ENCODE data around the gene TCERG1L. TPM values are rescaled to one million over a fixed set of nuclear protein-coding genes. Genes with fewer than 3 reads are reported as not detected.

TCERG1L gene
- total RNA-seq, 1 donor from 2014 or later, result 0.46 TPM

- no peak for DNase-seq (ENCODE audit: low read depth)
- Histone ChIP-seq H3K27me3 (ENCODE audit: control insufficient read depth, insufficient read depth, low read length) (no peaks in the 10 kb centered on the region), H3K4me3 (ENCODE audit: low read depth, low read length) (no peak overlapping the region), H3K36me3 (ENCODE audit: control insufficient read depth, insufficient read depth, low read length) (no peaks in the 10 kb centered on the region)
- TF ChIP-seq, protein P1, sequence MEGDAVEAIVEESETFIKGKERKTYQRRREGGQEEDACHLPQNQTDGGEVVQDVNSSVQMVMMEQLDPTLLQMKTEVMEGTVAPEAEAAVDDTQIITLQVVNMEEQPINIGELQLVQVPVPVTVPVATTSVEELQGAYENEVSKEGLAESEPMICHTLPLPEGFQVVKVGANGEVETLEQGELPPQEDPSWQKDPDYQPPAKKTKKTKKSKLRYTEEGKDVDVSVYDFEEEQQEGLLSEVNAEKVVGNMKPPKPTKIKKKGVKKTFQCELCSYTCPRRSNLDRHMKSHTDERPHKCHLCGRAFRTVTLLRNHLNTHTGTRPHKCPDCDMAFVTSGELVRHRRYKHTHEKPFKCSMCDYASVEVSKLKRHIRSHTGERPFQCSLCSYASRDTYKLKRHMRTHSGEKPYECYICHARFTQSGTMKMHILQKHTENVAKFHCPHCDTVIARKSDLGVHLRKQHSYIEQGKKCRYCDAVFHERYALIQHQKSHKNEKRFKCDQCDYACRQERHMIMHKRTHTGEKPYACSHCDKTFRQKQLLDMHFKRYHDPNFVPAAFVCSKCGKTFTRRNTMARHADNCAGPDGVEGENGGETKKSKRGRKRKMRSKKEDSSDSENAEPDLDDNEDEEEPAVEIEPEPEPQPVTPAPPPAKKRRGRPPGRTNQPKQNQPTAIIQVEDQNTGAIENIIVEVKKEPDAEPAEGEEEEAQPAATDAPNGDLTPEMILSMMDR (IDR thresholded peaks at IDR 0.05; ENCODE audit: insufficient read depth, low read length, poor library complexity, severe bottlenecking), result no peak
Observed at GRCh38 chr10:131219955-131220489, 91.5 kb downstream of the TCERG1L start.

DNA sequence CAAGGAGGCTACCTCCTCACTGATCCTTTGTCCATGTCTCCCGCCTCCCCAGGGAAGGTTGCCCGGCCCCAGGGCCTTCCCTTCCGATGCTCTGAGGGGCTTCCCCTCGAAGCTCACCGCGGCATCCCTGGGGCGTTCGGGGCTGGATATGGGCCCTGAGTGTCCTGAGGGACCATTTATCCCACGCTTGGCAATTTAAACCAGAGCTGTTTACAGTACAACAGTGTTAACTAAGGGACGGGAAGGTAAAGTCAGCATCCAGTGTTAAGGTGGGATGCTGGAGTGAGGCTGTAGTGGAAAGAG is 92.0 kb downstream of the TCERG1L start:
- no peak for DNase-seq (ENCODE audit: low read depth)
- TF ChIP-seq, protein P1 (IDR thresholded peaks at IDR 0.05; ENCODE audit: insufficient read depth, low read length, poor library complexity, severe bottlenecking), result no peak
- Histone ChIP-seq H3K36me3 (ENCODE audit: control insufficient read depth, insufficient read depth, low read length) (no peaks in the 10 kb centered on the region), H3K4me3 (ENCODE audit: low read depth, low read length) (no peak overlapping the region), H3K27me3 (ENCODE audit: control insufficient read depth, insufficient read depth, low read length) (no peaks in the 10 kb centered on the region)

GRCh38 chr10:131218811-131219583 is 92.5 kb downstream of the TCERG1L start:
- DNase-seq (ENCODE audit: low read depth), result no peak
- no peak overlapping the region for H3K4me3 ChIP-seq (ENCODE audit: low read depth, low read length)
- H3K36me3 ChIP-seq (ENCODE audit: control insufficient read depth, insufficient read depth, low read length), result no peaks in the 10 kb centered on the region
- TF ChIP-seq, protein P1 (IDR thresholded peaks at IDR 0.05; ENCODE audit: insufficient read depth, low read length, poor library complexity, severe bottlenecking), result no peak
- H3K27me3 ChIP-seq (ENCODE audit: control insufficient read depth, insufficient read depth, low read length), result no peaks in the 10 kb centered on the region

- Histone ChIP-seq H3K27me3 (ENCODE audit: control insufficient read depth, insufficient read depth, low read length) (no peaks in the 10 kb centered on the region), H3K36me3 (ENCODE audit: control insufficient read depth, insufficient read depth, low read length) (no peaks in the 10 kb centered on the region), H3K4me3 (ENCODE audit: low read depth, low read length) (no peak overlapping the region)
- TF ChIP-seq, protein P1 (IDR thresholded peaks at IDR 0.05; ENCODE audit: insufficient read depth, low read length, poor library complexity, severe bottlenecking), result no peak
- DNase-seq (ENCODE audit: low read depth), result no peak
Observed at GRCh38 chr10:131216681-131217230, 94.8 kb downstream of the TCERG1L start.

DNA sequence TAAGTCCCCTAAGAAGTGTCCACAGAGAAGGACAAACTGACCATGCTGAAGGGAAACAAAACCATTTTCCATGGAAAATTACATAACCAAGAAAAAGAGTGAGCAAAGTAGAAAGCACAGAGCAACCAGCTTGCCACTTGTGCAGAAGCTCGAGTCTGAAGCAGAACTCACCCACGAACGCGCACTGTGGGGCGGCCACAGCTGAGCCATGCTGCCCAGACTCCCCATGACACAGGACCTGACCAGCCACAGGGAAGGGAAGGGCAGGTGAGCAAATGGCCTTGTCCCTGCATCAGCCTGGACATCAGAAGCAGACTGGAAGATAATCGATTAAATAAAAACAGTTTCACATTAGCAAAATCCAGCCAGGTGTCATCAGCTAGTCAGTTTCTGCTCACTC is 95.7 kb downstream of the TCERG1L start:
- TF ChIP-seq, protein P1 (IDR thresholded peaks at IDR 0.05; ENCODE audit: insufficient read depth, low read length, poor library complexity, severe bottlenecking), result no peak
- DNase-seq (ENCODE audit: low read depth), result no peak

More for the DNA sequence above, 95.7 kb downstream of the TCERG1L start:
- Histone ChIP-seq H3K36me3 (ENCODE audit: control insufficient read depth, insufficient read depth, low read length) (no peaks in the 10 kb centered on the region), H3K27me3 (ENCODE audit: control insufficient read depth, insufficient read depth, low read length) (no peaks in the 10 kb centered on the region), H3K4me3 (ENCODE audit: low read depth, low read length) (no peak overlapping the region)

Data from kidney epithelial cell (primary cell).